Inflammatory macrophage treated with lipopolysaccharide for 1 hour (primary cell): ENCODE data around the gene SUPT20HL1.
A peak's percentile ranks its signal among the peaks of the same experiment; 100 is the strongest.
"Not testable (repeated sequence)": the region's sequence is repeated elsewhere in the genome, so short reads cannot be mapped to it uniquely, and the experiment has no call there.

Experiments used
- DNase-seq, 2 donors: peaks; one replicate each; pipeline ENCODE4 v3.0.0-alpha.2; 2020 to 2022

Gene SUPT20HL1

GRCh38 chrX:24360272-24360671 is at the start of gene SUPT20HL1:
TSS of gene SUPT20HL1 (plus strand) at chrX:24360639. CDS start at chrX:24362761, 2,122 bp downstream.
- no peak for DNase-seq

GRCh38 chrX:24310916-24311315 is 49.5 kb upstream of the SUPT20HL1 start:
- not testable (repeated sequence) for DNase-seq

GRCh38 chrX:24311507-24312248 is 48.8 kb upstream of the SUPT20HL1 start:
- not testable (repeated sequence) for DNase-seq

- DNase-seq, result not testable (repeated sequence)
These were observed 48.2 kb upstream of the SUPT20HL1 start for GRCh38 chrX:24312249-24312607.

- DNase-seq, result no peak
These were observed 46.3 kb upstream of the SUPT20HL1 start, which contains the start of gene SUPT20HL2 for GRCh38 chrX:24314019-24314635. TSS of gene SUPT20HL2 (minus strand) at chrX:24314069. CDS start at chrX:24313315, 754 bp downstream.

GRCh38 chrX:24316111-24316510 is 44.3 kb upstream of the SUPT20HL1 start:
- no peak for DNase-seq

GRCh38 chrX:24317567-24317966 is 42.9 kb upstream of the SUPT20HL1 start:
- no peak for DNase-seq

- no peak for DNase-seq
These were observed 38.6 kb upstream of the SUPT20HL1 start for GRCh38 chrX:24321741-24322395.

- DNase-seq, result no peak
These were observed 35.2 kb upstream of the SUPT20HL1 start for GRCh38 chrX:24325231-24325630.

GRCh38 chrX:24332878-24333277 is 27.6 kb upstream of the SUPT20HL1 start:
- DNase-seq, result no peak

GRCh38 chrX:24333371-24333770 is 27.1 kb upstream of the SUPT20HL1 start:
- no peak for DNase-seq

GRCh38 chrX:24334461-24334860 is 26.0 kb upstream of the SUPT20HL1 start:
- DNase-seq, result no peak

- no peak for DNase-seq
These were observed 24.6 kb upstream of the SUPT20HL1 start for GRCh38 chrX:24335871-24336270.

- no peak for DNase-seq
These were observed 20.5 kb upstream of the SUPT20HL1 start for GRCh38 chrX:24339911-24340310.

- no peak for DNase-seq
These were observed 19.9 kb upstream of the SUPT20HL1 start for GRCh38 chrX:24340501-24340900.

- DNase-seq, result no peak
These were observed 18.6 kb upstream of the SUPT20HL1 start for GRCh38 chrX:24341795-24342194.

- peak in 1 of 2 donors; percentile 1 for DNase-seq
These were observed 16.7 kb upstream of the SUPT20HL1 start for GRCh38 chrX:24343719-24344118.

- DNase-seq, result no peak
These were observed 12.6 kb upstream of the SUPT20HL1 start for GRCh38 chrX:24347881-24348280.

- DNase-seq, result no peak
These were observed 10.2 kb upstream of the SUPT20HL1 start for GRCh38 chrX:24350217-24350616.

GRCh38 chrX:24355095-24355494 is 5.3 kb upstream of the SUPT20HL1 start:
- DNase-seq, result no peak

GRCh38 chrX:24357106-24357505 is 3.3 kb upstream of the SUPT20HL1 start:
- DNase-seq, result no peak

GRCh38 chrX:24362089-24362745 is 1.8 kb downstream of the SUPT20HL1 start:
- not testable (repeated sequence) for DNase-seq
